HUES48 (cell line): ENCODE results near the gene FIBP.

Experiments used
- H3K27ac ChIP-seq: one replicate; pipeline ENCODE4 v1.7.0; 2013; ENCODE audit warnings: low read depth, low read length, inconsistent platforms
- H3K27me3 ChIP-seq: 2 replicates; pipeline ENCODE4 v1.6.1; 2013; ENCODE audit warnings: mild to moderate bottlenecking, low read length; ENCODE audit not compliant: control insufficient read depth, insufficient read depth
- H3K36me3 ChIP-seq: 2 replicates; pipeline ENCODE4 v1.6.1; 2013; ENCODE audit warnings: low read length; ENCODE audit not compliant: control insufficient read depth, insufficient read depth
- H3K4me1 ChIP-seq: 2 replicates; pipeline ENCODE4 v1.6.1; 2013; ENCODE audit warnings: mild to moderate bottlenecking, low read length; ENCODE audit not compliant: control insufficient read depth, insufficient read depth
- H3K4me3 ChIP-seq: 2 replicates; pipeline ENCODE4 v1.5.1; 2013; ENCODE audit warnings: mild to moderate bottlenecking, low read depth, low read length
- H3K9ac ChIP-seq: 2 replicates; pipeline ENCODE4 v1.6.1; 2013; ENCODE audit warnings: mild to moderate bottlenecking, low read depth, low read length, moderate library complexity
- H3K9me3 ChIP-seq: 2 replicates; pipeline ENCODE4 v1.6.1; 2013; ENCODE audit warnings: low read length; ENCODE audit not compliant: control insufficient read depth, insufficient read depth

The FIBP gene

DNA sequence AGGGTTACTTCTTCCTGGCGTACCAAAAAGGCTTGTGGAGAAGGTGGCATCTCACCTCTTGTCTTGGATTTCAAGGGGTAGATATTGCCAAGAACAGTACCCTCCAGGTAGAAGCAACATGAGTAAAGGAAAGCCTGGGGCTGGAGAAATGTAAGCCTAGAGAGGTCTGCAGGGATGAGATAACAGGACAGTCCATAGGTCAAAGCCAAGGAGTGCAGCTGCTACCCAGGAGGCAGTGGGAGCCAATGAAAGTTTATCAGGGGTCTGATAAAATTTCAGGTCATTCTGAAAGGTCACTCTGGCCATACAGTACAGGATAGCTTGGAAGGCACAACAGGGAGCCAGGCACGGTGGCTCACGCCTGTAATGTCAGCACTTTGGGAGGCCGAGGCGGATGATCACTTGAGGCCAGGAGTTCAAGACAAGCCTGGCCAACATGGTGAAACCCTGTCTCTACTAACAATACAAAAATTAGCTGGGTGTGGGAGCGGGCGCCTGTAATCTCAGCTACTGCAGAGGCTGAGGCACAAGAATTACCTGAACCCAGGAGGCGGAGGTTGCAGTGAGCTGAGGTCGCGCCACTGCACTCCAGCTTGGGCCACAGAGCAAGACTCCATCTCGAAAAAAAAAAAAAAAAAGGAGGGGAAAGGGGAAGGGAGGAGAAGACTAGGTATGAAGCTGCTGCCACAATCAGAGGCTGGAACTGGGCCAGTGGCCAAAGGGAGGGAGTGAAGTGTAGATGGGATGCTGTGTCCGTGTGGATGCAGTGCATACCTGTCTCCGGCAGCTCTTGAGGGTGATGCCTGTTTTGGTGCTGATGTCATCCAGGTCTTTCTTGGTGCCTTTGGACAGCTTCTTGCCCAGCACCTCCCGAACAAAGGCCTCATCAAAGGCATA lies 1.2 kb downstream of the FIBP start:
- no peaks in the 10 kb centered on the region for H3K9me3 ChIP-seq
- peak overlapping the region; percentile 83 for H3K4me3 ChIP-seq
- H3K9ac ChIP-seq, result peak overlapping the region; percentile 54; the same call in 1 of the 2 replicates
- H3K36me3 ChIP-seq, result peaks cover 48% of the 10 kb centered on the region
- H3K27ac ChIP-seq, result peak overlapping the region; percentile 85
- H3K4me1 ChIP-seq, result peaks cover 21% of the 10 kb centered on the region
- peaks cover 18% of the 10 kb centered on the region for H3K27me3 ChIP-seq

DNA sequence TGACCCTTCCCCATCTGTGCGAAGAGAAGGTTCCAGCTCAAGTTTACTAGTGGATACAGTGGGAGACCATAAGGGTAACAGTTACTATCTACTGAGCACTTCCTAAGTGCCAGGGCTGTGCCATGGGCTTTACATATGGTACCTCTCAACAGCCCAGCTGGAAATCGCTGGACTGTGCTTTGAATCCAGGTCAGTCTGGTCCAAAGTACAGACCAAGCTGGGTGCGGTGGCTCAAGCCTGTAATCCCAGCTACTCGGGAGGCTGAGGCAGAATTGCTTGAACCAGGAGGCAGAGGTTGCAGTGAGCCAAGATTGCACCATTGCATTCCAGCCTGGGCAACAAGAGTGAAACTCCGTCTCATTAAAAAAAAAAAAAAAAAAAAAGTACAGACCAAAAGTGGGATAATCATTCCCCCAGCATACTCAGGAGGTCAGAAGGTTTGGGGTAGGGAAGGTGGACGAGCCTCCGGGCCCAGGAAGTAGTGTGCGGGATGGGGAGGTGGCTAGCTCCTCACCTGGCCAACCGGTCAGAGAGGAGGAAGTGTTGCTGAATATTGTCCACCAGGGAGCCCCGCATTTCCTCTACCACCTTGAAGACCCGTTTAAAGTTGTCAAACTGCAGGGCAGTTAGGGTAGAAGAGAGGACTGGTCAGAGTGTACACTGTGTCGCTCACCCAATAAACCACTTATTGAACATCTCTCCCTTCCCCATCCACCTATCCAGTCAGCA lies 2.3 kb downstream of the FIBP start:
- Histone ChIP-seq H3K9ac (no peak overlapping the region), H3K4me3 (no peak overlapping the region), H3K27ac (no peak overlapping the region), H3K36me3 (peaks cover 50% of the 10 kb centered on the region), H3K4me1 (peaks cover 18% of the 10 kb centered on the region), H3K9me3 (no peaks in the 10 kb centered on the region), H3K27me3 (peaks cover 14% of the 10 kb centered on the region)

- peaks cover 50% of the 10 kb centered on the region for H3K36me3 ChIP-seq
- H3K4me1 ChIP-seq, result peaks cover 18% of the 10 kb centered on the region
- H3K27me3 ChIP-seq, result peaks cover 13% of the 10 kb centered on the region
- H3K4me3 ChIP-seq, result no peak overlapping the region
- no peak overlapping the region for H3K9ac ChIP-seq
- H3K27ac ChIP-seq, result no peak overlapping the region
- no peaks in the 10 kb centered on the region for H3K9me3 ChIP-seq
Measured at GRCh38 chr11:65885231-65885630, 3.0 kb downstream of the FIBP start.

DNA sequence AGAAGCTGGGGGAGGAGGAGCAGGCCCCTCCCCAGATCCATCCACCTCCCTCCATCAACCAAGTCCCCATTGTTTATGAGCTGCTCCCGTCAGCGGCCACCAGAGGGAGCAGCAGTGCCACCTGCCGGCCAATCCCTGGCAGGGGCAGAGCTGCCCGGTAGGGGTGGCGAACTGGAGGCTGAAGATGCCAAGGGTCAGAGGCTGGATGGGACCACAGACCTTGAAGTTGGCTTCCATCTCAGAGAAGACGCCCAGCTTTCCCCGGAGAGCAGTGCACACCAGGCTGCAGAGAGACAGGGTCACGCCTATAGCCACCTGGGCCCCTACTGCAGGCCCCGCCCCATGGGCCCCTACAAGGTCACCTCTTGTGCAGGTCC lies 3.6 kb downstream of the FIBP start:
- Histone ChIP-seq H3K4me3 (no peak overlapping the region), H3K27ac (no peak overlapping the region), H3K4me1 (peaks cover 13% of the 10 kb centered on the region), H3K36me3 (peaks cover 50% of the 10 kb centered on the region), H3K9me3 (no peaks in the 10 kb centered on the region), H3K9ac (no peak overlapping the region), H3K27me3 (peaks cover 8% of the 10 kb centered on the region)

DNA sequence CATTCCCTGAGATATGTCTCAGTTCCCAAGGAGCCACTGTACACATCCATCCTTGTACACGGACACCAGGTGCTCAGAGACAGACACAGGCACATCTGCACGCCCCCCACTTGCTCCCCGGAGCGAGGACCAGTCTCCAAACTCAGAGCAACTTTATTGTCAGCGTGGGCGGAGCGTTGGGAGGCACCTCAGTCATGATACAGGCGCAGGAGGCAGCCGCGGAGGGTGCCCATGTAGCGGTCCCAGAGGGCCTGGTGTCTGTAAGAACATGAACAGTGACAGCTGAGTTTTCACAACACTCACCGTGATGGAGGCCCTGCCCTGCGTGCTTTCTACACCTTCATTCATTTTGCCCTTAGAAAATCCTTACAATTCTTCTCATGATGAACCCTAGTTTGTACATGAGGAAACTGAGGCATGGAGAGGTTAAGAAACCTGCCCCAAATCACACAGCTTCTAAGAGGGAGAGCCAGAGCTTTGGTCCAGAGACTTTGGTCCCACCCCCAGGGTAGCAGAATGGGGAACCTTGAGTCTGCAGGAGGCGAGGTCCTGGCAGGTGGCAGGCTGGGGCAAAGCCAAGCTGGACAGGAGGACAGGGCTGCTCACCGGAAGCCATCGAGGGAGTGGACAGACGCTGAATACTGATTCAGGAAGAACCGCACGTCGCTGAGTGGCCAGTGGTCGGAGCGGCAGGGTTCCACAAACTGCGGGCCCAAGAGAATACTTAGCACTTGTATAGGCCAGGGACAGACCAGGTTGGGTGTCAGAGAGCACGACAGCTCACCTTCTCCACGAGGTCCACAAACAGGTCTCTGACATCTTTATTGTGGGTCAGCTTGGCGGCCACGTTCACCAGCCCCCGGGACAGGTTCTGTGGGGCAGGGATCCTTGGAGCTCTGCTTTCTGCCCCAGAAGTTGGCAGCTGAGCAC lies 4.2 kb downstream of the FIBP start:
- no peak overlapping the region for H3K9ac ChIP-seq
- H3K9me3 ChIP-seq, result no peaks in the 10 kb centered on the region
- peaks cover 50% of the 10 kb centered on the region for H3K36me3 ChIP-seq
- no peak overlapping the region for H3K27ac ChIP-seq
- peaks cover 8% of the 10 kb centered on the region; the same call in 1 of the 2 replicates for H3K4me1 ChIP-seq
- peaks cover 1% of the 10 kb centered on the region; the same call in 1 of the 2 replicates for H3K27me3 ChIP-seq
- no peak overlapping the region for H3K4me3 ChIP-seq

- Histone ChIP-seq H3K27ac (no peak overlapping the region), H3K4me1 (peaks cover 6% of the 10 kb centered on the region; the same call in 1 of the 2 replicates), H3K9ac (no peak overlapping the region), H3K9me3 (no peaks in the 10 kb centered on the region), H3K36me3 (peaks cover 50% of the 10 kb centered on the region), H3K4me3 (no peak overlapping the region), H3K27me3 (no peaks in the 10 kb centered on the region)
Measured at GRCh38 chr11:65883058-65883761, 5.1 kb downstream of the FIBP start.

- no peaks in the 10 kb centered on the region for H3K9me3 ChIP-seq
- no peak overlapping the region for H3K27ac ChIP-seq
- no peaks in the 10 kb centered on the region for H3K27me3 ChIP-seq
- H3K4me3 ChIP-seq, result no peak overlapping the region
- peaks cover 4% of the 10 kb centered on the region; the same call in 1 of the 2 replicates for H3K4me1 ChIP-seq
- H3K9ac ChIP-seq, result no peak overlapping the region
- H3K36me3 ChIP-seq, result peaks cover 50% of the 10 kb centered on the region
Measured at GRCh38 chr11:65882120-65883057, 5.9 kb downstream of the FIBP start.

- Histone ChIP-seq H3K27ac (no peak overlapping the region), H3K27me3 (no peaks in the 10 kb centered on the region), H3K4me3 (no peak overlapping the region), H3K36me3 (peaks cover 39% of the 10 kb centered on the region), H3K9ac (no peak overlapping the region), H3K4me1 (peaks cover 3% of the 10 kb centered on the region; the same call in 1 of the 2 replicates), H3K9me3 (no peaks in the 10 kb centered on the region)
Measured at GRCh38 chr11:65880844-65881421, 7.3 kb downstream of the FIBP start.

DNA sequence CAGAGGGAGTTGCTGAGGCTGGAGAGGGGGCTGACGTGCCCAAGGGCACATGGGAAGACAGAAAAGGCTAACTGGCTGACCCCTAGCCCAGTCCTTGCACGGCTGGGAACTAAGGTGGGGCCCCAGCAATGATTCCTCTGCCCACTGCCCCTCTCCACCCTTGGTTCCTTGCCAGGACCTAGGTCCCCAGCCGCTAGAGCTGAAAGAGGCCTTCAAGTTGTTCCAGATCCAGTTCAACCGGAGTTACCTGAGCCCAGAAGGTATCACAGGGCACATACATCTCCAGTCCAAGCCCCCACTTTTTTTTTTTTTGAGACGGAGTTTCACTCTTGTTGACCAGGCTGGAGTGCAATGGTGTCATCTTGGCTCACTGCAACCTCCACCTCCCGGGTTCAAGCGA lies 8.2 kb downstream of the FIBP start:
- Histone ChIP-seq H3K4me1 (peaks cover 3% of the 10 kb centered on the region; the same call in 1 of the 2 replicates), H3K9ac (no peak overlapping the region), H3K27ac (no peak overlapping the region), H3K36me3 (peaks cover 29% of the 10 kb centered on the region), H3K9me3 (no peaks in the 10 kb centered on the region), H3K27me3 (no peaks in the 10 kb centered on the region), H3K4me3 (no peak overlapping the region)
